Measurements from ENCODE around the gene CHAT.

Gene CHAT

DNA sequence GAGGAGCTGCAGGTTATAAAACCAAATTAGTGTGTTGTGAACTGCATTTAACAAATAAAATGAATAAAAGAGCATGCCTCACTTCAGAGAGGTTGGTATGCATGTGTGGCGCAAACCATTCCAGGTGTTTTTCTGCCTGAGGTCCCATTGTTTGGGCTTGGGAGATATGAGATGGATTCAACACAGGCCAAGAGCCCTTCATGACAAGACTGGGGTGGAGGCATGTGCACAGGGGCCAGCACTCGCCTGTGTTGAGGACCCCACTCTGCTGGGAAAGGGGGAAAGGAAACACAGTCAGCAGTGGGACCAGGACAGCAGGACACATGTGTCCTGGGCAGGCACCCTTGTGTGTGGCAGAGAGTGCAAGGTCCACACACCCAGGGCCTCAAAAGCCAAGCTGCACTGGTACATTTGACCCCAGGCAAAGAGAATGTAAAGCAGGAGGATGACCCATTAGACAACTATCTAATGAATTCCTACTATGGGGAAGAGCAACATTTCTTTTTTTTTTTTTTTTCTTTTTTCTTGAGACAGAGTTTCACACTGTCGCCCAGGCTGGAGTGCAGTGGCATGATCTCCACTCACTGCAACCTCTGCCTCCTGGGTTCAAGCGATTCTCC, 12.9 kb upstream of the CHAT start:
- Mint-ChIP-seq H3K27ac (no peak overlapping the region), H3K9me3 (no peaks in the 10 kb centered on the region), H3K4me1 (no peaks in the 10 kb centered on the region), H3K36me3 (no peaks in the 10 kb centered on the region), H3K4me3 (no peak overlapping the region), H3K27me3 (peaks cover 38% of the 10 kb centered on the region)
- ATAC-seq (ENCODE audit: low read depth): no peak
- no peak for DNase-seq (ENCODE audit: low spot score in 2 of 2)

DNA sequence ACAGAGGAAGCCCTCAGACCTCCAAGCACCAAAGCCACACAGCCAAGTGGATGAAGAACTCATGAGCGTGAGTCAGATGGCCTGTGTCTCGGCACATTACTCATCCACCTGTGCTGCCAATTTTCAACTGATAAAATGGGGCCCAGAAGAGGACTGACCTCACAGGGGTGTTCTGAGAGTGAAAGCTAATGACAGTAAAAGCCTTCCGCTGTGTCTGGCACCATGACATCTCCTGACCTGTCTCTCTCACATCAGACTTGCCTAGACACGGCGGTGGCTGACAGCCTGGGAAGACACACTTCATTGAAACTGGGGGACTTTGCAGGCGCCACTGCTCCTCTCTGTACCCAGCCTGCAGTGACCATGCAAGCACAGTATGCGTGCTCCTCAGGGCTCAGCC, 12.0 kb upstream of the CHAT start:
- Mint-ChIP-seq H3K36me3 (no peaks in the 10 kb centered on the region), H3K4me3 (no peak overlapping the region), H3K4me1 (peaks cover 2% of the 10 kb centered on the region), H3K27ac (no peak overlapping the region), H3K9me3 (no peaks in the 10 kb centered on the region), H3K27me3 (peaks cover 39% of the 10 kb centered on the region)
- ATAC-seq (ENCODE audit: low read depth): no peak
- no peak for DNase-seq (ENCODE audit: low spot score in 2 of 2)

DNA sequence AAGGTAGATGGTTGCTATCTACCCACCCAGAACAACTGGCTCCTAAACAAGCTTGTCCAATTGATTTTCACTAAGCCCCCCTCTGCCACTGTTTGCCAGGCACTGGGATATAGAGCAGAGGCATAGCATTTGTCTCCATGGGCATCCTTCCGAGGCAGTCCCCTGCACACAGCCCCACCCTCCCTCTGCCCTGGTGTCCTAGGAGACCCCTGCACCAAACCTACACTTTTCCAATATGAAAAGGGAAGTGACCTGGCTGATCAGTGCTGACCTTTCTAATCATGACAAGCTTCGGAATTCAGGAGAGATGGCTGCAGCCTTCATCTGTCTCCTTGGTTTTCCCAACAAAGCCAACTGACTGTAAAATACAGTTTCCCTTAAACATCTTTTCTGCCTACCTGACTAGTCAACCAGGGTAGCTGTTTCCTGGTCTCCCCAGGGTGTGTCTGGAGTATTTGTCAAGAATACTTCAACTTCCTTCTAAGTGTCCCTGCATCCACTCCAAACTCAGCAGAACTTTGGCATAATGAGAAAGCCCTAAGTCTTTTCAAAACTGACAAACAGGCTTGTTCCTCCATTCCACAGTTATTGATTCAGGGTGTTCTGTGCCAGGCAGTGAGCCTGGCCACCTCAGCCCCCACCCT, 11.3 kb upstream of the CHAT start:
- Mint-ChIP-seq H3K27me3 (peaks cover 37% of the 10 kb centered on the region), H3K36me3 (no peaks in the 10 kb centered on the region), H3K9me3 (no peaks in the 10 kb centered on the region), H3K27ac (no peak overlapping the region), H3K4me1 (peaks cover 4% of the 10 kb centered on the region), H3K4me3 (no peak overlapping the region)
- DNase-seq (ENCODE audit: low spot score in 2 of 2): no peak
- ATAC-seq (ENCODE audit: low read depth): no peak

DNA sequence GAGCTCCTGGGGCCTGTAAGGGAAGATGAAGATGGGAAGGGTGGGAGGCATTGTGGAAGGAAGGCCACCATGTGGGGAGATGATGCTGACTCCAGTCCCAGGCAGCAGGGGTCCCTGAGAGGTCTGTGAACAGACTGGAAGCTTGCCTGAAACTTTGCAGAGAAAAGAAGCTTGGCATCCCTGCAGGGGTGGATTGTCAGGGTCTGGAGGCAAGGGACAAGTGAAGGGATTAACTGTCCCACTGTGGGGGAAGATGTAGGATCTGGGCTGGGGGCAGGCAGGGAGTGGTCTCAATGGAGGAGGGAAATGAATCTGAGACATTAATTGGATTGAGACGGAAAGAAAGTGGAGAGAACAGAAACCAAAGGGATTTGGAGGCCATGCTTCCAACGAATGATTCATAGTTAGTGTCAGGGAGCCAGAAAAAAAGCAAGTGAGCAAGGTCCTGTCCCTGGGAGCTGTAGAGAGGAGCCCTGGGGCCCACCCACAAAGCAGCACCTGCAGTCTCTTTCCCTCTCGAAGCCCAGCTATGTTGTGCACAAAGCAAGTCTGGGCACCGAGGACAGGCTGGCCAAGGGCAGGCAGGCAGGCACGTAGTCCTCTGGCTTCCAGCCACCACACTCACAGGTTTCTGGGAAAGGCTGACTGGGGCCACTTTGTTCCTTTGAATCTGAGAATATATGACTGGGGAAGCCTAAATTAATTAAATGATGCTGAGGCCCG, 8.5 kb upstream of the CHAT start:
- no peak for DNase-seq (ENCODE audit: low spot score in 2 of 2)
- Mint-ChIP-seq H3K4me3 (no peak overlapping the region), H3K4me1 (peaks cover 4% of the 10 kb centered on the region), H3K27me3 (peaks cover 39% of the 10 kb centered on the region), H3K36me3 (no peaks in the 10 kb centered on the region), H3K9me3 (no peaks in the 10 kb centered on the region), H3K27ac (no peak overlapping the region)
- ATAC-seq (ENCODE audit: low read depth): no peak

DNA sequence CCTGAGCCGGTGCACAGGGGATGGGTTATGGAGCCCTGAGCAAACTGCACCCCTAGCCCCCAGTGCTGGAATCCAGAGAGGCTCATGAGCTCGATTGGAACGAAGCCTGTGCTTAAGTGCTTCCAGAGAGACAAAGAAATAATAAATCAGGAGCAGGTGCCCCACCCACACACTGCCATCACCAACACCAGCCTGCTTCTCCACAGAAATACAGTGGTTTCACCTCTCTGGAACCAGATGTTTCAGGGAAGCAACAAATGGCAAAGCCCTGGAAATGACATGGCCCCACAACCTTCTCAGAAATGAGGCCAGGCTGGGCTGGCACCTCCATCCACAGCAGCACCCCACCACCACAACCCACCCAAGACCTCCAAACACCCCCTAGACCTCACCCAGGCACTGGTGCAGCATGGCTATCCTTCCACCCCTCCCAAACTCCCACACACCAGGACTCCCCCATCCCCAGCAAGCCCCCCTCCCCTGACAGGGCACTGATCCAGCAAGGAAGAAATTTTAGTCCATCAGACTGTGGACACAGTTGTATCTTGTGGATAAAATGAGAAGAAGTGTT, 7.8 kb upstream of the CHAT start:
- H3K27me3 Mint-ChIP-seq: peaks cover 33% of the 10 kb centered on the region
- H3K4me1 Mint-ChIP-seq: peaks cover 4% of the 10 kb centered on the region

DNA sequence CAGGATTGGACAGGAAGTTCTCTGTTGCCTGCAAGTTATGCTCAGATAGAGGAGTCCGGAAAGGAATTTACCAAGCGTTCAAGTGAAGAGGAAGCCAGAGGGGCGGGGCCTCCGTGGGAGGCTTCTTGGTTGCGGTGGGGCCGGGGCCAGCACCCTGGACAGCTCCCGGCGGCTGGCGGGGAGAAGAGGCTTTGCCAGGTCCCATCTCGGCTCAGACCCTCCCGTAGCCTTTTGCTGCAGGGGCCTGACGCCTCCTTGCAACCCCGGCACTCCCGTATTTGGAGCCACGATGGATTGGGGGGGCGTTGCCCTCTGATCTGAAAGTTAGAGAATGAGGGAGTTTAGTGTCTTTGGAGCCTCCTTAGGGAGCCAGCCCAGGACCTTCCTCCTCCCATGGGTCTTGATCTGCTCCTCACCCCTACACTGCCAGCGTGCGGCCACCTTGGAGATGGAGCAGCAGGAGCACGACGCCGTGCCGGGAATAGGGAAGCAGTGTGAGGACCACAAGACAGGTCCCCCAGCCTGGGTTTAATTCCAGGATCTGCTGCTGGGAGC, 6.8 kb upstream of the CHAT start:
- ATAC-seq (ENCODE audit: low read depth): peak; percentile 68
- no peaks in the 10 kb centered on the region for H3K36me3 Mint-ChIP-seq

More for the DNA sequence above, 7.8 kb upstream of the CHAT start:
- DNase-seq (ENCODE audit: low spot score in 2 of 2) (no peak), ATAC-seq (ENCODE audit: low read depth) (no peak)
- H3K4me3 Mint-ChIP-seq: no peak overlapping the region
- H3K9me3 Mint-ChIP-seq: no peaks in the 10 kb centered on the region
- H3K27ac Mint-ChIP-seq: no peak overlapping the region
- H3K36me3 Mint-ChIP-seq: no peaks in the 10 kb centered on the region

DNA sequence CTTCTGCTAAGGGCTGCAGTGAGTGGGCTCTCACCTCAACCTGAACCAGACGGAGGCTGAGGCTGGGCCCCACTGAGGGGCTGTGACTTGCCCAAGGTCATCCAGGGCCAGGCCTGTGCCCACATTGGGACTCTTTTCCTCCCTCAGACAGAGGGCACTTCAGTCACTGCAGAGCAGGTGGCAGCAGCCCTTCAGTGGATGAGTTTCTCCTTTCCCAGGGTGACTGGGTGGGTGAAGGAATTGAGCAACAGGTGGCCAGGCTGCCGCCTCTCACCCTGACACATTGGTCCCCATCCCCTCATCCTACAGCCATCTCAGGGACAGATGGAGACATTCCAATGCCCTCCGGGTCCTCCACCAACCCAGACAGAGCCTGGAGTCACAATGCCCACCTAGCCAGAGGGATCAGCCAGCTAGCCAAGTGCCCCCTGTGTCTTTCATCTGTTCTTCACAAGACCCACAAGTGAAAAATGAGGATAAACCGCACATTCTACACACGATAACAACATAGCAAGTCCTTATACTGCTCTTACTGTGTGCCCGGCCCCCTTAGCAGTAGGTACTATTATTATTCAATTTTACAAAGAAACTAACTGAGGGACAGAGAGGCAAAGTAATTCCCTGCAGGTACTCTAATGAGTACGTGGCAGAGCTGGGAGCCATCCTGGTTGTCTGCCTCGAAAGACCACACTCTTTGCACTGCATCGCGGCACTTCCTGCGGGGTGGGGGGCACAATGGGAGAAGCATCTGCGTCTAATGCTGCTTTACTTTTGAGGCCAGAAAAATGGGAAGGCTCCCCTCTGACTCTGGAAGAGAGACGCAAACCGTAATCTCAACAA, 5.5 kb upstream of the CHAT start:
- peaks cover 4% of the 10 kb centered on the region for H3K4me1 Mint-ChIP-seq
- H3K27me3 Mint-ChIP-seq: peaks cover 44% of the 10 kb centered on the region
- H3K4me3 Mint-ChIP-seq: no peak overlapping the region
- peaks cover 4% of the 10 kb centered on the region for H3K9me3 Mint-ChIP-seq
- no peak overlapping the region for H3K27ac Mint-ChIP-seq
- peaks cover 2% of the 10 kb centered on the region for H3K36me3 Mint-ChIP-seq
- ATAC-seq (ENCODE audit: low read depth) (no peak), DNase-seq (ENCODE audit: low spot score in 2 of 2) (no peak)

More for the DNA sequence above, 6.8 kb upstream of the CHAT start:
- Mint-ChIP-seq H3K27ac (no peak overlapping the region), H3K4me3 (no peak overlapping the region), H3K9me3 (peaks cover under 1% of the 10 kb centered on the region), H3K4me1 (peaks cover 4% of the 10 kb centered on the region), H3K27me3 (peaks cover 39% of the 10 kb centered on the region)
- DNase-seq (ENCODE audit: low spot score in 2 of 2): peak; percentile 54 to 67

DNA sequence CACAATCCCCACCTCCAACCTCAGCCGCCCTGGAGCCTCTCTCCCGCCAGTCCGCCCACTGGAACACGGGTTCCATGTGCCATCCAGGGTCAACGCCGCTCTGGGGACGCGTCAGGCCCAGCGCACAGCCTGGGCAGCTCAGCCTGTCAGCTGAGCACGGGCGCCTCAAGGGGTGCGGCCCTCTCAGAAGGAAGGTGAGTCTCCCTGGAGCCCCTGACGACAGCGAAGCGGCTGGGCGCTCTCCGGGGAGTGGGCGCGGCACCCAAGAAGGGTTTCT, 4.9 kb upstream of the CHAT start:
- Mint-ChIP-seq H3K27me3 (peaks cover 47% of the 10 kb centered on the region), H3K27ac (no peak overlapping the region), H3K9me3 (peaks cover 4% of the 10 kb centered on the region), H3K36me3 (peaks cover 2% of the 10 kb centered on the region), H3K4me3 (no peak overlapping the region), H3K4me1 (peaks cover 4% of the 10 kb centered on the region)
- ATAC-seq (ENCODE audit: low read depth) (no peak), DNase-seq (ENCODE audit: low spot score in 2 of 2) (no peak)

DNA sequence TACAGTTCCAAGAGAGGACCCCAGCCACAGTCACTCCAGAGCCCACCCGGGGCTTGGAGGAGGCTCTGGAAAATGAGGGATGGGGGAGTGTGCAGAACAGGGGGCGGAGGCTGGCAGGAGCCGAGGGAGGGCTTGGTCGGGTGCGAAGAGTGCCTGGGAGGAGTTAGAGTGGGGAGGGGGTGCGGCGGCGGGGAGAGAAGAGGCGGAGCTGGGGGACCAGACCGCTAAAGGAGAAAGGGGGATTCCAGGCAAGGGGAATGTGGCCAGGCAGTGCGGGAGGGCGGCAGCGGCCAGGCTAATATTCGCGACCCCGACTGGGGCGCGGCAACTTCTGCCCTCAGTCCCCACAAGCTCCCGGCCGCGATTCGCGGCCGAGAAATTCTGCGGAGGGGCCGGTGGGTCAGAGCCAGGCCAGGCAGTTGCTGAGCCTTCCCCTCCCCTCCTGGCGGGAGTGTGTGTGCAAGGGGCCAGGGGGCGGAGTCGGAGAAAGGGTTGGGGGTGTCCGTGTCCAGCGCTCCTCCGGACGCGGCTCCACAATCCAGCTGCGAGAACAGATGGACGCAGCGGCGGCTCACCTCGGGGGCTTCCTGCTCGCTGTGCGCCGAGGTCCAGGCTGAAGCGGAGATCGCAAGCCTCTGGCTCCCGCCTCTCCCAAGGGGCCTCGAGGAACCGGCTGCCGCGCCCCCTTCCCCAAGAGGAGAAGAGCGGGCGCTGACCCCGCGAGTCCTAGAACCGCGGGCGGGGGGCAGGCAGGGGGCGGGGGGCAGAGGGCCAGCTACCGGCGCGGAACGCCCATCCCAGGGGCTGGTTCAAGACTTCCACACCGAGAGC, 4.3 kb upstream of the CHAT start:
- no peak overlapping the region for H3K4me3 Mint-ChIP-seq
- peaks cover 2% of the 10 kb centered on the region for H3K36me3 Mint-ChIP-seq
- peaks cover 4% of the 10 kb centered on the region for H3K4me1 Mint-ChIP-seq
- ATAC-seq (ENCODE audit: low read depth) (no peak), DNase-seq (ENCODE audit: low spot score in 2 of 2) (no peak)
- H3K9me3 Mint-ChIP-seq: peaks cover 4% of the 10 kb centered on the region
- no peak overlapping the region for H3K27ac Mint-ChIP-seq
- H3K27me3 Mint-ChIP-seq: peaks cover 46% of the 10 kb centered on the region

DNA sequence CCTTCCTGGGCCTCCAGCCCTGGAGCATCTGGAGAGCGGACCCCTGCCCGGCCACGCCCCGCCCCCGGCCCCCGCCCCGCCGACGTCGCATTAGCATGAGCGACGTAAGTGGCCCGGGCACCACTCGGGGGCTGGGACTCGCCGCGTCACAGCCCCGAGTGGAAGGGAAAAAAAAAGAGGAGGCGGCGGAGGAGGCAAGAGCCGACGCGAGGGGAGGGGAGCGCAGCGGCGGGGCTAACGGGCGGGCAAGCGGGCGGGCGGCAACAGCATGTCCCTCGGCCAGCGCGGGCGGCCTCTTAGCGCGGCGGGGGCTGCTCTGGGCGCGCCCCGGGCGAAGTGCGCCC, 3.8 kb upstream of the CHAT start, which contains the start of gene SLC18A3:
Gene SLC18A3 (plus strand): TSS at position 197 of the 344 bp plus-strand sequence. CDS start 431 bp downstream, outside the sequence.
- H3K27me3 Mint-ChIP-seq: peaks cover 46% of the 10 kb centered on the region
- DNase-seq (ENCODE audit: low spot score in 2 of 2) (no peak), ATAC-seq (ENCODE audit: low read depth) (no peak)
- H3K4me1 Mint-ChIP-seq: peaks cover 8% of the 10 kb centered on the region
- H3K4me3 Mint-ChIP-seq: no peak within 1 kb of the TSS
- H3K27ac Mint-ChIP-seq: no peak within 1 kb of the TSS
- peaks cover 2% of the 10 kb centered on the region for H3K36me3 Mint-ChIP-seq
- peaks cover 4% of the 10 kb centered on the region for H3K9me3 Mint-ChIP-seq

DNA sequence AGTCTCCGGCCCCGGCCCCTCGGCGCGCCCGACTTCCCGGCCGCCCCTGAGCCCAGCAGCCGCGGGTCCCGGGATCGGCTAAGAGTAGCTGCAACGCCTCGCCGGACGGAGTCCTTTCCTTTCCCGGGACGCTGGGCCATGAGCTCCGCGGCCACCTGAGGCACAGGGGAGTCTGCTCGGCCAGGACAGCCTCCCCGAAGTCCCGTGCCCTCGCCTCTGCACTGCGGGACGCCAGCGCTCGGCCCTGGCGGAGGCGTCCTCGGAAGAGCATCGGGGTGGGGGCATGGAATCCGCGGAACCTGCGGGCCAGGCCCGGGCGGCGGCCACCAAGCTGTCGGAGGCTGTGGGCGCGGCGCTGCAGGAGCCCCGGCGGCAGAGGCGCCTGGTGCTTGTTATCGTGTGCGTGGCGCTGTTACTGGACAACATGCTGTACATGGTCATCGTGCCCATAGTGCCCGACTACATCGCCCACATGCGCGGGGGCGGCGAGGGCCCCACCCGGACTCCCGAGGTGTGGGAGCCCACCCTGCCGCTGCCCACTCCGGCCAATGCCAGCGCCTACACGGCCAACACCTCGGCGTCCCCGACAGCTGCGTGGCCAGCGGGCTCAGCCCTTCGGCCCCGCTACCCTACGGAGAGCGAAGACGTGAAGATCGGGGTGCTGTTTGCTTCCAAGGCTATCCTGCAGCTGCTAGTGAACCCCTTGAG, 3.2 kb upstream of the CHAT start:
- peaks cover 4% of the 10 kb centered on the region for H3K9me3 Mint-ChIP-seq
- no peak overlapping the region for H3K27ac Mint-ChIP-seq
- ATAC-seq (ENCODE audit: low read depth): no peak
- H3K4me3 Mint-ChIP-seq: no peak overlapping the region
- peaks cover 8% of the 10 kb centered on the region for H3K4me1 Mint-ChIP-seq
- peaks cover 43% of the 10 kb centered on the region for H3K27me3 Mint-ChIP-seq
- H3K36me3 Mint-ChIP-seq: peaks cover 2% of the 10 kb centered on the region
- no peak for DNase-seq (ENCODE audit: low spot score in 2 of 2)

DNA sequence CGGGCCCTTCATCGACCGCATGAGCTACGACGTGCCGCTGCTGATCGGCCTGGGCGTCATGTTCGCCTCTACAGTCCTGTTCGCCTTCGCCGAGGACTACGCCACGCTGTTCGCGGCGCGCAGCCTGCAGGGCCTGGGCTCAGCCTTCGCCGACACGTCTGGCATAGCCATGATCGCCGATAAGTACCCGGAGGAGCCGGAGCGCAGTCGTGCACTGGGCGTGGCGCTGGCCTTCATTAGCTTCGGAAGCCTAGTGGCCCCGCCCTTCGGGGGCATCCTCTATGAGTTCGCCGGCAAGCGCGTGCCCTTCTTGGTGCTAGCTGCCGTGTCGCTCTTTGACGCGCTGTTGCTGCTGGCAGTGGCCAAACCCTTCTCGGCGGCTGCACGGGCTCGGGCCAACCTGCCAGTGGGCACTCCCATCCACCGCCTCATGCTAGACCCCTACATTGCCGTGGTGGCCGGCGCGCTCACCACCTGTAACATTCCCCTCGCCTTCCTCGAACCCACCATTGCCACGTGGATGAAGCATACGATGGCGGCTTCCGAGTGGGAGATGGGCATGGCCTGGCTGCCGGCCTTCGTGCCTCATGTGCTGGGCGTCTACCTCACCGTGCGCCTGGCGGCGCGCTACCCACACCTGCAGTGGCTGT, 2.5 kb upstream of the CHAT start:
- DNase-seq (ENCODE audit: low spot score in 2 of 2): no peak
- Mint-ChIP-seq H3K27ac (no peak overlapping the region), H3K4me1 (peaks cover 8% of the 10 kb centered on the region), H3K4me3 (no peak overlapping the region), H3K36me3 (peaks cover 2% of the 10 kb centered on the region), H3K27me3 (peaks cover 43% of the 10 kb centered on the region), H3K9me3 (peaks cover 4% of the 10 kb centered on the region)
- ATAC-seq (ENCODE audit: low read depth): no peak

Data from memory B cell (primary cell).